Type B pancreatic cell (in vitro differentiated cells): ENCODE results near the gene PRKG1. TPM values are rescaled to one million over a fixed set of nuclear protein-coding genes. Genes with fewer than 3 reads are reported as not detected.

Experiments
- DNase-seq: peaks from one replicate; pipeline ENCODE4 v3.0.0; 2021; ENCODE audit warnings: mixed read lengths; ENCODE audit not compliant: unreplicated experiment; ENCODE audit errors: extremely low spot score
- H3K27ac Mint-ChIP-seq: 2 replicates; pipeline ENCODE4 v1.8.0; 2021; ENCODE audit warnings: mild to moderate bottlenecking, mixed read lengths
- H3K27me3 Mint-ChIP-seq: 2 replicates; pipeline ENCODE4 v1.8.0; 2021; ENCODE audit warnings: mixed read lengths
- H3K36me3 Mint-ChIP-seq: 2 replicates; pipeline ENCODE4 v1.8.0; 2021; ENCODE audit warnings: mixed read lengths
- H3K4me1 Mint-ChIP-seq: one replicate; pipeline ENCODE4 v1.8.0; 2021; ENCODE audit warnings: mixed read lengths; ENCODE audit not compliant: unreplicated experiment
- H3K4me3 Mint-ChIP-seq: 2 replicates; pipeline ENCODE4 v1.8.0; 2021; ENCODE audit warnings: mild to moderate bottlenecking, mixed read lengths
- H3K9me3 Mint-ChIP-seq: 2 replicates; pipeline ENCODE4 v1.8.0; 2021; ENCODE audit warnings: mixed read lengths
- total RNA-seq: library from RNA; stranded (reverse); gene quantifications from 2 replicates; pipeline ENCODE4 v1.2.1, GENCODE V29; 2021; ENCODE audit warnings: low replicate concordance
- TF ChIP-seq, protein P1 (sequence below): fragments of 200-600 bp; sonication (generic); conservative IDR thresholded peaks from 2 replicates; pipeline ENCODE4 v1.5.0; 2021; ENCODE audit warnings: antibody characterized with exemption, mild to moderate bottlenecking

Gene PRKG1
- total RNA-seq, 1 donor from 2014 or later: 12.3 TPM

DNA sequence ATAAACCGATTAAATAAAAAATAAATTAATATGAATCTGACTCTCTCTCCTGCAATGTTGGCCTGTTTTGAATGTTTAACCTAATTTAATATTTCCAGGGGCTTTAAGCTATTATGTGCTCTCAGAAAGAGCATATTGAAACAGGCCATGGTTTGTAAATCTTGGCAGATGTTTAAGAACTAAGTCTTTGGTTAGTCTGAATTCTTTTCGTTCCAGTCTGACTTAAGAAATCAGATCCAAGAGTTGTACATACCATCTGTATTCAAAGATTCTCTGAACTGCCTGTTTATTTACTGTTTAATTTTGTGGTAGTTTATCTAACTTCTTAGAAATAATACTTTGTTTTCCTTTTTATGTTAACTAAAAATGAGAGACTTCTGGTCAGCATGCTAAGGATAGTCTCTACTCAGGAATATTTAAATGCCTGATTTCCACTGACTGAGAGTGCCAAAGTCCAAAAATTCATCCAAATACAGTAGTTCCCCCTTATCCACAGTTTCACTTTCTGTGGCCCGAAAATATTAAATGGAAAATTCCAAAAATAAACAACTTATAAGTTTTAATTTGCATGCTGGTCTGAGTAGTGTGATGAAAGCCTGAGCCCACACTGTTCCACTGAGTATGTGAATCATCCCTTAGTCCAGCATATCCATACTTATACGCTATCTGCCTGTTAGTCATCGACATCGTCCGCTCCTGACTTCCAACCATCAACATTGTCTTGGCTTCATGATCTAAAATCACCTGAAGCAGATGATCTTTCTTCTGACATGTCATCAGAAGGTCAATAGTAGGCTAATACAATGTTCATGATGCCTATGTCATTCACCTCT lies 863.2 kb downstream of the PRKG1 start:
- Mint-ChIP-seq H3K4me1 (no peaks in the 10 kb centered on the region), H3K9me3 (no peaks in the 10 kb centered on the region), H3K4me3 (no peak overlapping the region), H3K27me3 (no peaks in the 10 kb centered on the region), H3K36me3 (no peaks in the 10 kb centered on the region), H3K27ac (no peak overlapping the region)
- no peak for DNase-seq
- TF ChIP-seq, protein P1, sequence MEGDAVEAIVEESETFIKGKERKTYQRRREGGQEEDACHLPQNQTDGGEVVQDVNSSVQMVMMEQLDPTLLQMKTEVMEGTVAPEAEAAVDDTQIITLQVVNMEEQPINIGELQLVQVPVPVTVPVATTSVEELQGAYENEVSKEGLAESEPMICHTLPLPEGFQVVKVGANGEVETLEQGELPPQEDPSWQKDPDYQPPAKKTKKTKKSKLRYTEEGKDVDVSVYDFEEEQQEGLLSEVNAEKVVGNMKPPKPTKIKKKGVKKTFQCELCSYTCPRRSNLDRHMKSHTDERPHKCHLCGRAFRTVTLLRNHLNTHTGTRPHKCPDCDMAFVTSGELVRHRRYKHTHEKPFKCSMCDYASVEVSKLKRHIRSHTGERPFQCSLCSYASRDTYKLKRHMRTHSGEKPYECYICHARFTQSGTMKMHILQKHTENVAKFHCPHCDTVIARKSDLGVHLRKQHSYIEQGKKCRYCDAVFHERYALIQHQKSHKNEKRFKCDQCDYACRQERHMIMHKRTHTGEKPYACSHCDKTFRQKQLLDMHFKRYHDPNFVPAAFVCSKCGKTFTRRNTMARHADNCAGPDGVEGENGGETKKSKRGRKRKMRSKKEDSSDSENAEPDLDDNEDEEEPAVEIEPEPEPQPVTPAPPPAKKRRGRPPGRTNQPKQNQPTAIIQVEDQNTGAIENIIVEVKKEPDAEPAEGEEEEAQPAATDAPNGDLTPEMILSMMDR: no peak

DNA sequence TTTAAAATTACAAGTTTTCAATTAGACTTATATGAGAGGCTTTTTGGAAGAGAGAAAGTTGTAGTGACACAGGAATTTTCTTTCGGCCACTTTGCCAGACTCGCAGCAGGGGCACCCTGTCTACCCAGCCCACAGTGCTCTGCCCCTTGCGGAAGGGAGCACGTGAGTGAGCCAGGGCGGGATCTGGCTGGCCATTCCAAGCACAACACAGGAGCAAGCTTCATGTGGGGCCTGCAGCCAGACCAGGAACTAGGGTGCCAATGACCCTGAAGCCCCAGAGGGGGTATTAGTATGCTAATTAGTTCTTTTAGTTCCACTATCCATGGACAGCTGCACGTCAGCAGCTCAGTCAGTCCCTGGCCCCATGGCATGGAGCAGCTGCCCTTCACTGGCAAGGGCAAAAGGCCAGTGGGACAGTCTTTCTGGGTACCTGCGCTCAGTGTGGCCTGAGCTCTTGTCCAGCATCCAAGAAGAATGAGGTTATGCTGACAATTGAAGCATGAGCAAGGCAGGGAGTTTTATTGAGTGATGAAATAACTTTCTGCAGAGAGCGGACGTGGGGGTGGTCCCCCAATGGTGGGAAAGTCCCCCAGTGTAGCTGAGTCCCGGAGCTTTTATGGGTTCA lies 876.2 kb downstream of the PRKG1 start:
- TF ChIP-seq, protein P1: no peak
- H3K27me3 Mint-ChIP-seq: no peaks in the 10 kb centered on the region
- no peak overlapping the region for H3K27ac Mint-ChIP-seq
- no peaks in the 10 kb centered on the region for H3K36me3 Mint-ChIP-seq
- no peak for DNase-seq
- H3K4me3 Mint-ChIP-seq: no peak overlapping the region
- peaks cover 5% of the 10 kb centered on the region for H3K9me3 Mint-ChIP-seq
- H3K4me1 Mint-ChIP-seq: no peaks in the 10 kb centered on the region

DNA sequence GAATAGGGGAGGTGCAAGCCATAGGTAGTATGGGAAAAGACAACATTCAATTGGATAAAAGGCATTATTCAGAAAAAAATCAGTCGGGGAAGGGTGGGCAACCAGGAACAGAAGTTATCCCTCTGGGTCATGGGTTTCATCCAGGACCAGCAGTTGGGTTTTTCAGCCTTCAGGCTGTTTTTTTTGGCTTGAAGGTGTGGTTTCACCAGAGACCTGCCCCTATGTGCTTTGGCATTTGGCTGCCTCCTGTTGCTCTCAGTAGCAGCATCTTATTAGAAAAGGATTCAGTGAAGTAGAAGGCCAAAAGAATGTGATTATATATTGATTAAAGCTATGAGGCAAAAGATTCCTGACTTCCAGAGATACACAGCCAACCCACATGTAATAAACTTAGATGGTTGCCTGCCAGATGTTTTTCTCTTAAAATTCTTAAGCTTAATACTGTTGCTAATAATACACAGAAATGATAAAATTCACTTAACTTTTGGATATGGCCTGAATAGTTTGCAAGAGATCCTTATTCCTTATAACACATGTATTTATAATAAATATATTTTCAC lies 876.8 kb downstream of the PRKG1 start:
- TF ChIP-seq, protein P1: no peak
- H3K4me3 Mint-ChIP-seq: no peak overlapping the region

DNA sequence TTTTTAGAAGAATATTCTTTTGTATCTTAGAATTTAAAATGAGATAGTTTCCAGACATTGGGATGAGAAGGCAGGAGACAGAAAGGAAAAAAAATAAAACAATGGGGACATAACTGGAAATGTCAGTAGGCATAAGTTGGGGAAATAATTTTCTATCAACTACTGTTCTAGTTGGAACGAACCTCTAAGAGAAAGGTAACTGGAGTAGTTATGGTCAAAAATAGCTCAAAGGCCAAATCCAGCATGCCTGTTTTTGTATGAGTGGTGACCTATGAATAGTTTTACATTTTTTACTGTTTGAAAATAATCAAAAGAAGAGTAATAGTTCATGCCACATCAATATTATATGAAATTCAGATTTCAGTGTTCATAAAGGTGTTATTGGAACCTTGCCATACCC lies 877.3 kb downstream of the PRKG1 start:
- no peak for DNase-seq
- Mint-ChIP-seq H3K36me3 (no peaks in the 10 kb centered on the region), H3K4me1 (peaks cover 3% of the 10 kb centered on the region), H3K27ac (no peak overlapping the region), H3K9me3 (no peaks in the 10 kb centered on the region), H3K4me3 (no peak overlapping the region), H3K27me3 (no peaks in the 10 kb centered on the region)
- TF ChIP-seq, protein P1: no peak

More for the DNA sequence above, 876.8 kb downstream of the PRKG1 start:
- DNase-seq: no peak
- H3K9me3 Mint-ChIP-seq: peaks cover 2% of the 10 kb centered on the region
- no peak overlapping the region for H3K27ac Mint-ChIP-seq
- H3K27me3 Mint-ChIP-seq: no peaks in the 10 kb centered on the region
- H3K36me3 Mint-ChIP-seq: no peaks in the 10 kb centered on the region
- H3K4me1 Mint-ChIP-seq: peaks cover 3% of the 10 kb centered on the region

DNA sequence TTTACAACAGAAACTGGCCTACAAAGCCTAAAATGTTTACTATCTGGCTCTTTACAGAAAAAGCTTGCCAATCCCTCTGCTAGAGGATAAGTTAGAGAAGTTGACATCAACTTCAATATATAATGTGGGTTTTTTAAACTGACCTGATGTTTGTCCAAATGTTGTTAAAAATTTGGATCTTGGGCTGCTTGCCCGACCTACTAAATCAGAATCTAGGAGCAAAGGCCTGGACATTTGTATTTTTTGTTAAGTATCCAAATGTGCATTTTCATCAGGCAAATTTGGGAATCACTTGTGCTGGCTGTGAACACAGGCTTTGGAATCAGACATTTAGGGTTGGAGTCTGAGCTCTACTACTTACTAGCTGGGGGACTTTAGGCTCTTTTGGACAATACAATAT lies 877.8 kb downstream of the PRKG1 start:
- H3K27ac Mint-ChIP-seq: no peak overlapping the region

More for the DNA sequence above, 877.8 kb downstream of the PRKG1 start:
- H3K4me3 Mint-ChIP-seq: no peak overlapping the region
- TF ChIP-seq, protein P1: no peak
- no peaks in the 10 kb centered on the region for H3K9me3 Mint-ChIP-seq
- no peak for DNase-seq
- no peaks in the 10 kb centered on the region for H3K36me3 Mint-ChIP-seq
- no peaks in the 10 kb centered on the region for H3K27me3 Mint-ChIP-seq
- H3K4me1 Mint-ChIP-seq: peaks cover 3% of the 10 kb centered on the region
